HG03520 (cell line): ENCODE results near the gene ASXL1.
"Not testable (repeated sequence)": the region's sequence is repeated elsewhere in the genome, so short reads cannot be mapped to it uniquely, and the experiment has no call there.

Experiments used
- ATAC-seq: cut with Tn5 transposase; IDR thresholded peaks from one replicate; pipeline ENCODE4 v1.9.1; 2021; ENCODE audit warnings: mild to moderate bottlenecking, moderate library complexity; ENCODE audit not compliant: unreplicated experiment

Gene ASXL1

DNA sequence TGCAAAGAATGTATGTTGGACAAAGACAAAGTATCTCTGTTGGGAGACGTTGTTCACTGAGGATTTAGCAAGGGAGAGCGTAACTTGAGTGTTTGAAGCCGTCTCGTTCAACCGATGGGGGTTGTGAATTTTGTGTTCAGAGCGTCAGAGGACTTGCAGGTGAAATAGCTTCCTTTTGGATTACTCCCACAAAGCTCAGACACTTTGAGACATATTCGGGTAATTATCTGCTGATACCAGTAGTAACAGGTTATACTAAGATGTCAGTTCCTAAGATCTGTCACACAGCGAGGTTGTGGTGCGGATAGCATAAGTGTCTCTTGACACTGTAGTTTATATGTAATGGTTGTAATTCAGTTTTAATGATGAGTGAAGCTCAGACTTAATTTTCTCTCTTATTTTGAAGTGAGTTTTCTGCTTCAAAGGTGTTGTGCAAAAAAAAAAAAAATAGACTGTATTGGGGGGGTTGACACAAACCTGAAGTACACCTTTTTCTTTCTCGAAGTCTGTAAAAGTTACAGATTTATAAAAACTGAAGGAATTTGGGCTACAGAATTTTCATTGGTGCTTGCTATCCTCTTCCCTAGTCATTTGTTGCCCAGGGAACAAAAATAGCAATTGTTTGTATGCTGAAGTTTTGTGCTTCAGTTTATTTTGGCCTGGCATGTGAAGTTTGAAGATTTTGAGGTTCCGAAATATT, 1.7 kb downstream of the ASXL1 start:
- no peak for ATAC-seq

DNA sequence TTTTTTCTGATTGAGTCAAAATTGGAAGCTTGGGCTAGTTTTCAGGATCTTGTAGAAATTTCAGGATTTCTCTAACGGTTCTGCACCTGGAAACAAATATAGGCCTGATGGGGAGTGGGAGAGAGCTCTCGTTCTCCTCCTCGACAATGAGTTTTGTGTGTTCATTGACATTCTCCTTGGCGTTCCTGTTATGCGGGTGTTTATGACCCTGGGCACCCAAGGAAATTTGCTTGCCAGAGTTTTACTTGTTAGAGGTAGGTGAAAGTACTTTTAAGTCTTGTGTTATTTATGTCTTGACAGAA, 2.2 kb downstream of the ASXL1 start:
- ATAC-seq = no peak

DNA sequence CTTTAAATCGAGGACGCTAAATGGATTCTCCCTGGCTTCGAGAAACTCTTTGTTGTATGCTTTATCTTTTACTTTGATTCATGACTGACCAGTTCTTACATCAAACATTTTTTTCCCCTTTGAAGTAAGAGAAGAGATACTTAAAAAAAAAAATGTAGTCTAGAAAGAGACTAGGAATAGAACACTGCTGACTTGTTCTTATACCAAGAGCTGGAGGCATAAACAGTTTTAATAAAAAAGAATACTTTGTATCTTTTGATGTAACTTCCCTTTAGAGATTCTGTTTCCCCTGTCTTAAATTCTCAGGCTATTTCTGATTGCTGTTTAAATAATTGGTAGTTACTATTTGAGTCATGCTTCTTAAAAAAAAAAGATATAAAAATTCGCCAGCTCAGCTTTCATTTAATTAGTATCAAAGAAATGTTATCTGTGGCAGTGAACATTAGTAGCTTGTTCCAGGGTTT, 4.8 kb downstream of the ASXL1 start:
- no peak for ATAC-seq

DNA sequence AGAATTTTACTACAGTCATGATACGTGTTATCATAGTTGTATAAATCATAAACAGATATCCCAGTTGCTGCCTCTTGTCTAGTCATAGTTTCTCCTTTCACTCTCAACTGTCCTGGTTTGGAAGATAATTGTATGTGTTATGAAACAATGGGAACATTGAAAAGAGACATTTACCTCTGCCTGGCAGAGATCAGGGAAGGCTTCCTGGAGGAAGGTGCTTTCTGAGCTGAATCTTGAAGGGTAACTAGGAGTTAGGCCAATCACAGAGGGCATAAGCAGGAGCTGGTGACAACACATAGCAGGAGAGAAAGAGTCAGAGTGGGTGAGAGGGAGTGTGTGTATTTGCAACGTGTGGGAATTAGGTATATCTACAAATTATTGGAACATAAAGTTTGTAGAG, 5.4 kb downstream of the ASXL1 start:
- no peak for ATAC-seq

DNA sequence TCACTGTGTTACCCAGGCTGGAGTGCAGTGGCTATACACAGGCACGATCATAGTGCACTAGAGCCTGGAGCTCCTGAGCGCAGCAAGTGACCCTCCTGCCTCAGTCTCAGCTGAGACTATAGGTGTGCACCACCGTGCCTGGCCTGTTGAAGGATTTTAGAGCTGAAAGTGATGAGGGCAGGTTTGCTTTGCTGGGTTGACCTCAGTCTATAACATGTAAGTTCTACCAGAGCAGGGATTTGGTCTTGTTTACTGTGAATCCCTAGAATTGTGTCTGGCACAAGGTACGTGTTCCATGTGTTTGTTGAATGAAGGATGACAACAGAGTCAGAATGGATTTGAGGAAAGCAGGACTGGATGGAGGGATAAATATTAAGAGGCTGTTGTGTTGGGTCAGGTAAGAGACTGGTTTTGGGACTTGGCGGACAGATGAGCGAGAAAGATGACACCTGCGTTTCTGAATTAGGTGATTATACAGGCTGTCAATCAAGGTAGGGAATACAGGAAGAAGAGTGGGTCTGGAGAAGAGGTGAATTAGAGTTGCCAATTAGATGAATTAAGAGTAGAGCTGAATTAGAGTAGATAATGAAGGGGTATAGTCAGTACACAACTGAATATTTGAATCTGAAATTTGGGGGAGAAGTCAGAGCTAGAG, 6.5 kb downstream of the ASXL1 start:
- no peak for ATAC-seq

DNA sequence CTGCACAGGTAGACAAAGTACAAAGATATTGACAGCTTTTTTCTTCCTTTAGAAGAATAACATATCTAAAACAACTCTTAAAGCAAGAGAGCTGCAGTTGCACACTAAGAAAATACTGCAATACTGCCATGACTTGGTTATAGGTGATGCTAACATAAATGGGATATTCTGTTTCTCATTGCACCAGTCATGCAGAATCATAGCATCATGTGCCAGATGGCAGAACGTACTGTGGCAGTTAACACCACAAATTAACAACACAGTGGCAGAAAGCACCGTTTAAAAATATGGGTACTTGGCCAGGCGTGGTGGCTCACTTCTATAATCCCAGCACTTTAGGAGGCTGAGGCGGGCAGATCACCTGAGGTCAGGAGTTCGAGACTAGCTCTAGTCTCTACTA, 7.4 kb downstream of the ASXL1 start:
- ATAC-seq = no peak

DNA sequence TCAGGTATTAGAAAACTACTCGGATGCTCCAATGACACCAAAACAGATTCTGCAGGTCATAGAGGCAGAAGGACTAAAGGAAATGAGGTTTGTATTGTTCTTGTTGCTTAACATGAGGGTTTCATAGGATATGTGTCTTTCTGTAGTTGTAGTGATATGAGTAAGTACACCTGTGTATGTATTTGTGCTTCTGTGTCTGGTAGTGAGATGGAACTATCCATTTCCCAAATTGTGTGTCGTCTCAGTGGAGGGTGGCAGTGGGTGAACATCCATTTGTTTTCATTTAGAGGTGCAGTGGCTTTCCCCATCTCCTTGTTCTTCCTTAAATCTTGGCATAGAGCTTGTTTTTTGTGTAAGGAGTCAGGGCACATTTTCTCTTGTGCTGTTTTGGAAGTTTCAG, 8.2 kb downstream of the ASXL1 start:
- ATAC-seq = no peak

DNA sequence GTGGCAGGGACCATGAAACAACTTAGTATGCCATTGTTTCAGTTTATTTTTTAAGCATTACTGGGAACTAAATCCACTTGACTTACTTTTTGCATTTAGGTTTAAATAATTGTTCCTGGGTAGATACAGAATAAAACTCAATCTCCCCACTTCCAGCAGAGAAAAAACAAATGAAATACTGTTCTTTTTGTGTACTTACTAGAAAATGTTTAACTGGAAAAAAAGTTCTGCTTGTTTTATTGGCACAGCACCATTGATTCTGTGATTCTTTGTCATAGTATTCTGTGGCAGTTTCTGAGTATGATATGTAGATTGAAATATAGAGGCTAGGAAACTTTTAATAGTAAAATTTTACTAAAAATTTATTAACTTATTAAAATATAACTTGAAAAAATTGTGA, 10.2 kb downstream of the ASXL1 start:
- ATAC-seq = no peak

DNA sequence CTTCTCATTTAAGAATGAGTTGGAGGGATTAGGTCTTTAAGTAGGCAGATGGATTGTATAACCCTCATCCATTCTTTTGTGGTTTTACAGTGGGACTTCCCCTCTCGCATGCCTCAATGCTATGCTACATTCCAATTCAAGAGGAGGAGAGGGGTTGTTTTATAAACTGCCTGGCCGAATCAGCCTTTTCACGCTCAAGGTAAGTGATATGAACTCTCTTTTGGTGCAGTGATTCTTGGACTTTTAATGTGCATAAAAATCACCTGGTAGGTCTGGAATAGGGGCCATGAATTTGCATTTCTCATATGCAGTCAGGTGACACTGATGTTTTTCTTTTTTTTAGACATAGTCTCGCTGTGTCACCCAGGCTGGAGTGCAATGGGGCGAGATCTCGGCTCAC, 10.8 kb downstream of the ASXL1 start:
- ATAC-seq = no peak

DNA sequence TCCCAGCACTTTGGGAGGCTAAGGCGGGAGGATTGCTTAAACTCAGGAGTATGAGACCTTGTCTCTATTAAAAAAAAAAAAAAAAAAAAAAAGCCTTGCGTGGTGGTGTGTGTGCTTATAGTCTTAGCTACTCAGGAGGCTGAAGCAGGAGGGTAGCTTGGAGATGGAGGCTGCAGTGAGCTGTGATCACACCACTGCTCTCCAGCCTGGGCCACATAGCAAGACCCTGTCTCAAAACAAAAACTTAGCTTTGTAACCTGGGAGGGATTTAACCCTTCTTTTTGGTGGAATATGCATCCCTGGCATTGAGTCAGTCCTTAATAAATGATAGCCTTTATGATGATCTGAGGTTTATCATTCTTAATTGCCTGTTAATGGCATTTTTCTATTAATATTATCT, 12.8 kb downstream of the ASXL1 start:
- ATAC-seq = no peak

DNA sequence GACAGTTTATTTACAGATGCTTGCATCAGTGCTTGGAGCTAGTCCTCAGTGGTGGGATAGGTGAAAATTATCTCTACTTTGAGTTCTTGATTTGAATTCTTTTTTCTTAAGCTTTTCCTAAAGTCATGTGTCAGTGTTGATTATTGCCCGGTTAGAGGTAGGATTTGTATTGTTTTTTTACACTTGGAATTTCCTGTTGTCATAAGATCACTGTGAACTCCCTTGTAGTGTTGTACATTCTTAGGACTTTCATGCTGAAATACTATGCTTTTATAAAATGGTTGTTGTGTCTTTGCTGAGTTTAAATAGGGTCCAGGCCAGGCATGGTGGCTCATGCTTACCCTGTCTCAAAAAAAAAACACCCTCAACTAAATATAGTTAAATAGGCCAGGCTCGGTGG, 20.3 kb downstream of the ASXL1 start:
- no peak for ATAC-seq

DNA sequence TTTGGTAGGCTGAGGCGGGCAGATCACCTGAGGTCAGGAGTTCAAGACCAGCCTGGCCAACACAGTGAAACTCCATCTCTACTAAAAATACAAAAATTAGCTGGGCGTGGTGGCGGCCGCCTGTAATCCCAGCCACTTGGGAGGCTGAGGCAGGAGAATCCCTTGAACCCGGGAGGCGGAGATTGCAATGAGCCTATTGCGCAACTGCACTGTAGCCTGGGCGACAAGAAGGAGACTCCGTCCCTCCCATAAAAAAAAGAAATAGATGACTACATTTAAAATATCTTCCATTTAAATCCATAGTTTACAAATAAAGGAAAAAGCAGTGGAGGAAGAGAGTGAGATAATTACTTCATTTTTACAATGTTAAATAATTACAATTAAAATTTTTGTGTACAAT, 21.9 kb downstream of the ASXL1 start:
- not testable (repeated sequence) for ATAC-seq

DNA sequence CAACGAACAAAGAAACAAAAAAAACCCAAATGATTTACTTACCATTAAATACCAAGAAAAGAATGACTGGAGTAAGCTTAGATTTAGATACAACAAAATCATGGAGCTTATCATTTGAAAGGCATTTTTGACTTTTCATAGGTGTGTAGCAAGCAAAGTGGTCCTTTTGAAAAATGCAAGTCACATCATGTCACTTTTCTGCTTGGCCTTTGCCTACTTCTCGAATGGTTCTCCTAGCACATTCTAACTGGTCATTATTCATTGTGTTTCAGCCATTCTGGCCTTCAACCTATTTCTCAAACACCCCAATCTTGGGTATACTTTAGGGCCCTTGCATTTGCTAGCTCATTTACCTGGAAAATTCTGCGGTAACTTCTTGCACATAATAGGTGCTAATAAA, 22.6 kb downstream of the ASXL1 start:
- no peak for ATAC-seq

DNA sequence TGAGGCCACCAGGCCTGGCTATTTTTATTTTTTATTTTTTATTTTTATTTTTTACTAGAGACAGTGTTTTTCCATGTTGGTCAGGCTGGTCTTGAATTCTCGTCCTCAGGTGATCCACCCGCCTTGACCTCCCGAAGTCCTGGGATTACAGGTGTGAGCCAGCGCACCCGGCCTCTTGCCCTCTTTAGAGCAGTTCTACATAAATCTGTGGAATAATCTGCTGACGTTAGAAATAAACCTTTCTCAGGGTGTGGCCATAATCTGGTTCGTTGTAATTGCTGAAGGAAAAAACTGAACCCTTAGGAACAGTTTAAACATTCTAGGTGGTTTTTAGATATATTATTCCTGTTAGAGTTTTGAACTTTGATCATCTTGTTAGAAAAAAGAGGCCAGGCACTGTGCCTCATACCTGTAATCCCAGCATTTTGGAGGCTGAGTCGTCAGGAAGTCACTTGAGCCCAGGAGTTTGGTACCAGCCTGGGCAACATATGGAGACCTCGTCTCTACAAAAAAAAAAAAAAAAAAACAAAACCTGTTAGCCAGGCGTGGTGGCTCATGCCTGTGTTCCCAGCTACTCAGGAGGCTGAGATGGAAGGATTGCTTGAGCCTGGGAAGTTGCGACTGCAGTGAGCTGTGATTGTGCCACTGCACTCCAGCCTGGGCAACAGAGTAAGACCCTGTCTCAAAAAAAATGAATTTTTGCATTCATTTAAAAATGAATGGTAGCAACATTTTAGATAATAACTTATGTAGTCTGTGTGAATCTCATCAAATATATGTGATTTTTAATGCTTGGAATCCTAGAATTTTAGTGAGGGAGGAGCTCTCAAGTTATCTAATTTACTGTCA, 24.2 kb downstream of the ASXL1 start:
- ATAC-seq = no peak

DNA sequence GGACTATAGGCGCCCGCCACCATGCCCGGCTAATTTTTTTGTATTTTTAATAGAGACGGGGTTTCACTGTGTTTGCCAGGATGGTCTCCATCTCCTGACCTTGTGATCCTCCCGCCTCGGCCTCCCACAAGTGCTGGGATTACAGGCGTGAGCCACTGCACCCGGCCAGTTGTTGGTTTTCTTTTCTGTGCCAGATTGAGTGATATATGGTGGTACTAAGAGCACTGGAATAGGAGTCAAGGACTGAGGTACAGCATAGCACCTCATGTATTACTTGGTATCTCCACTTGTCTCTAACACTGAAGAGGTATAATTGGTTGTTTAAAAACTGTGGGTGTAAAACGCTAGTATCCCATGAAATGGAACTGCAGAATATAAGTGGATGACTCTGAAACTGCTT, 25.3 kb downstream of the ASXL1 start:
- not testable (repeated sequence) for ATAC-seq

DNA sequence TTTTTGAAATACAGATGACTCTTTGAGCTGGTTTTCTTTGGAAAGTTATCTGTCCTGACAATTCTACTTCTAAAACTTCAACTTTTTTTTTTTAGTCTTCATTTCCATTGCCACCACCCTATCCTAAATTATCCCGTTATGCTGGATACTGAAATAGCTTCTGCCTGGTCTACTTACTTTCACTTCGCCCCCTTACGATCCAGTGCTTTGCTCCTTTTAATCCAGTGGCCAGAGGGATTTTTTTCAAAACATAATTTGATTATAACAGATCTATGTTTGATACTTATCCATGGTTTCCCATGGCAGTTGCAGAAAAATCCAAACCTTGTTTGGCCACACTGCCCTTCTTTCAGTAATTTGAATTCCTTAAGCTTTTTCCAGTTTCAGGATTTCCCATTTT, 27.4 kb downstream of the ASXL1 start:
- ATAC-seq = no peak

DNA sequence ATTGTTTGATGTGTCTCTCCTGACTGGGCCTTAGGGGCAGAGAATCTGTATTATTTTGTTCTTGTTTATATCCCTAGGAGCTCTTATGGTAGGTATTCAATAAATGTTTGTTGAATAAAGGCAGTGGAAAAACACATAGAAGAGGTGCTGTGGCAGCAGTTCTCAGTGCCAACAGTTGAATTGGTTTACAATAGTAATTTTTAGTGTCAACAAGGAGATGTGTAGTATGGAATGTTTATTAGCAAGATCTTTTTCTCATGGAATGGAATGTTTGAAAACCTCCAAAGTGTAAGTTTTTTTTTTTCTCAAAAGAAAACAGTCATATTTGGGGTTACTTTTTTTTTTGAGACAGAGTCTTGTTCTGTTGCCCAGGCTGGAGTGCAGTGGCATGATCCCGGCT, 28.0 kb downstream of the ASXL1 start:
- no peak for ATAC-seq

DNA sequence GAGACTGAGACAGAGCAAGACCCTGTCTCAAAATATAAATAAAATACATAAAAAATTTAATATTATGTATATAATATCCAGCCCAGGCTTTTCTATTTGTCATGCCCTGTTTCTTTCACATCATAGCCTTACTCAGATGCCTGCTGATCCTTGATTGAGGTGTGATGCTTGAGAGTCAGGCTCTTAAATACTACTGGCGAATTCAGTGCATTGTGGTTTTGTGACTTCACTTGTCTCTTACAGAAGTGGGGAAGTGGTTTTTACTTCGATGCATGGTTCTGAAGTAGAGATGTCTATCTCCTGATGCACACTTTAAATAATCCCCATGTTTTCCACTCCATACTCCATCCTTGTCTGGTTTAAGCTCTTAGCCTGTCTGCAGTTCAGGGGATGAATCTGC, 29.1 kb downstream of the ASXL1 start:
- ATAC-seq = no peak

DNA sequence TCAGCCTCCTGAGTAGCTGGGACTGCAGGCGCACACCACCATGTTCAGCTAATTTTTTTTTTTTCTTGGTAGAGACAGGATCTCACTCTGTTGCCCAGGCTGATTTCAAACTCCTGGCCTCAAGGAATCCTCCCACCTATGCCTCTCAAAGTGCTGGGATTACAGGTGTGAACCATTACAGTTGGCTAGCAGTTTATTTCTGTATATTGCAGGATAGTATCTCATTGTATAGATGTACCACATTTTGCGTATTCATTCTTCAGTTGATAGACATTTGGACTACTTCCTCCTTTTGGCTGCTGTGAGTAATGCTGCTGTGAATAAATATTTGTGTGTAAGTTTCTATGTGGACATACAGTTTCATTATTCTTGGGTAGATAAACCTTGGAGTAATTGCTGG, 32.9 kb downstream of the ASXL1 start:
- ATAC-seq = no peak

DNA sequence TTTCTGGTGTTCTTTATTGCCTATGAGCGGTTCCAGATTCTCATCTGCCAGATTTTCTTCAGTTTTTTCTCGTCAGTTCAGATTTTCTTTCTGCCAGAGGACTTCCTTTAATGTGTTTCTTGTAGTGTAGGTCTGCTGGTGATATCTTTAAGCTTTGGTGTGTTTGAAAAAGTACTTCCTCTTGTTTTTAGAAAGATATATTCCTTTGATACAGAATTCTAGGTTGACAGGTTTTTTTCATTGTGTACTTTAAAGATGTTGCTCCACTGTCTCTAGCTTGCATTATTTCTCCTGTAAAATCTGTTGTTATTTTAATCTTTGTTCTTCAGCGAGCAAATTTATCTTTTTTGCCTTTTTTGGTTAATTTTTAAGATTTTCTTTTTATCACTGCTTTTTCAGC, 36.9 kb downstream of the ASXL1 start:
- no peak for ATAC-seq

DNA sequence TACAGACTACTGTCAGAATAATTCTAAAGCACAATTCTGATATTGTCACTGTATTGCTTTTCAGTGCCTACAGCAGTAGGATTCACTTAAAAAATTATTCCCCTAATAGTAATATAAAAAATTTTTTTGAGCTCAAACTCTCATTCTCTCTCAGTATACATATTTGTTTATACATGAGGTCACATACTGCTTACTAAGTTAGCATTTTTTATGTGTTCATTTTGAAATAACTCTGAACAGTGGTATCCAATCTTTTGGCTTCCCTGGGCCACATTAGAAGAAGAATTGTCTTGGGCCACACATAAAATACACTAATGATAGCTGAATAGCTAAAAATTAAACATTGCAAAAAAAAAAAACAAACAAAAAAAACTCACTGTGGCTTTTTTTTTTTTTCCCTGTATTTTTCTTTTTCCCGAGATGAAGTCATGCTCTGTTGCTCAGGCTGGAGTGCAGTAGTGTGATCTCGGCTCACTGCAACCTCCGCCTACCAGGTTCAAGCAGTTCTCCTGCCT, 38.6 kb downstream of the ASXL1 start:
- ATAC-seq = no peak

DNA sequence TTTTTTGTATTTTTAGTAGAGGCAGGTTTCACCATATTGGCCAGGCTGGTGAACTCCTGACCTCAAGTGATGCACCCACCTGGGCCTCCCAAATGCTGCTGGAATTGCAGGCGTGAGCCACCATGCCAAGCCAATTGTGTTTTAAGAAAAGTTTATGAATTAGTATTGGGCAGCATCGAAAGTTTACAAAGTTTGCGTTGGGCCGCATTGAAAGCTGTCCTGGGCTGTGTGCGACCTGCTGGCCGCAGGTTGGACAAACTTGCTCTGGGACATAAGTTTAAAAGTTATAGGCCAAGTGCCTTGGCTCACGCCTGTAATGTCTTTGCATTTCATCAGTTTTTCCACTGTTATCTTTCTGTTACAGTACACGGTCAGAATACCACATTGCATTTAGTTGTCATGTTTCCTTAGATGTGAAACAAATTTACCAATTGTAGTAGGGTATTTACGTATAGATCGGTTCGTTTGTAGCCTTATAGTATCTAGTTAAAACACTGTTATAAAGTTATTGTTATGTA, 39.5 kb downstream of the ASXL1 start:
- ATAC-seq = no peak
